GM06990 (cell line): ENCODE data around the gene PCDH1.
"Not testable (repeated sequence)": the region's sequence is repeated elsewhere in the genome, so short reads cannot be mapped to it uniquely, and the experiment has no call there.

ENCODE experiments used
- DNase-seq: peaks from one replicate; pipeline ENCODE4 v3.0.0-alpha.2; 2011; ENCODE audit not compliant: insufficient read length; ENCODE audit errors: extremely low read depth
- H3K27me3 ChIP-seq: replicated peaks from 2 replicates; pipeline ENCODE4 v1.6.0; 2011; ENCODE audit warnings: low read length; ENCODE audit not compliant: control insufficient read depth, insufficient read depth
- H3K36me3 ChIP-seq: 2 replicates; pipeline ENCODE4 v1.5.1; 2011; ENCODE audit warnings: low read length; ENCODE audit not compliant: control insufficient read depth, insufficient read depth
- H3K4me3 ChIP-seq: replicated peaks from 2 replicates; pipeline ENCODE4 v1.5.1; 2011; ENCODE audit warnings: low read depth, mild to moderate bottlenecking, control low read depth, low read length
- CTCF ChIP-seq: IDR thresholded peaks from 2 replicates; pipeline ENCODE4 v1.5.1; 2011; ENCODE audit warnings: low read length, control low read depth, mild to moderate bottlenecking, inconsistent platforms; ENCODE audit not compliant: insufficient read depth, poor library complexity, severe bottlenecking

PCDH1 gene

GRCh38 chr5:141825241-141825671 is 53.0 kb downstream of the PCDH1 start:
- Histone ChIP-seq H3K36me3 (no peaks in the 10 kb centered on the region), H3K27me3 (peaks cover 1% of the 10 kb centered on the region; the same call in 1 of the 2 replicates), H3K4me3 (no peak overlapping the region)
- TF ChIP-seq CTCF = no peak
- no peak for DNase-seq

GRCh38 chr5:141824717-141825116 is 53.5 kb downstream of the PCDH1 start:
- Histone ChIP-seq H3K4me3 (no peak overlapping the region), H3K36me3 (no peaks in the 10 kb centered on the region), H3K27me3 (peaks cover 1% of the 10 kb centered on the region; the same call in 1 of the 2 replicates)
- TF ChIP-seq CTCF = no peak
- no peak for DNase-seq

GRCh38 chr5:141823056-141823455 is 55.2 kb downstream of the PCDH1 start:
- Histone ChIP-seq H3K4me3 (no peak overlapping the region), H3K36me3 (no peaks in the 10 kb centered on the region), H3K27me3 (peaks cover 1% of the 10 kb centered on the region; the same call in 1 of the 2 replicates)
- TF ChIP-seq CTCF = no peak
- DNase-seq = no peak

- Histone ChIP-seq H3K4me3 (no peak overlapping the region), H3K27me3 (no peaks in the 10 kb centered on the region; the same call in 1 of the 2 replicates), H3K36me3 (no peaks in the 10 kb centered on the region)
- no peak for DNase-seq
- TF ChIP-seq CTCF = no peak
Measured at GRCh38 chr5:141822144-141822543, 56.1 kb downstream of the PCDH1 start.

GRCh38 chr5:141821430-141821925 is 56.7 kb downstream of the PCDH1 start:
- H3K27me3 ChIP-seq = no peaks in the 10 kb centered on the region; the same call in 1 of the 2 replicates
- H3K36me3 ChIP-seq = no peaks in the 10 kb centered on the region
- no peak overlapping the region for H3K4me3 ChIP-seq
- DNase-seq = no peak
- no peak for TF ChIP-seq CTCF

GRCh38 chr5:141820686-141821085 is 57.5 kb downstream of the PCDH1 start:
- not testable (repeated sequence) for H3K36me3 ChIP-seq, H3K27me3 ChIP-seq, H3K4me3 ChIP-seq, DNase-seq
